GM19455 (cell line): ENCODE data around the gene TPPP2.
"Not testable (repeated sequence)": the region's sequence is repeated elsewhere in the genome, so short reads cannot be mapped to it uniquely, and the experiment has no call there.

Experiments
- ATAC-seq: cut with Tn5 transposase; IDR thresholded peaks from one replicate; pipeline ENCODE4 v1.9.1; 2021; ENCODE audit not compliant: unreplicated experiment

The TPPP2 gene

DNA sequence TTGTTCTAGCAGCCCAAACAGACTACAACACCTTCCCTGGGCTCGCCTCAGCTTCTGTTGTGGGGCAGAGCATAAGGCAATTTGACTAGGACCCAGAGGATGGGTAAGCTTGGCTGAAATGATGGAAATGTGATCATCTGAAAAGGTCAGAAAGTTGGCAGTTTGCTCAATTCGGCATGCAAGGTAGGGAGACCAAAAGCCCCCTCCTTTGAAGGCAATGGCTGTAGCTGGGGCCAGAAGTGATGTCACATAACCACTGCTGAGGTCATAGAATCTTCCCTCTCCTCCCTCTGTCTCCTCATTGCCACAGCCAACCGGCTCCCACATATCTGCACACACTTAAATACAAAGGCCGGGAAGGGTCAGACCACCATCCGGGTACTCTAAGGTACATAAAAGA, at the start of gene TPPP2:
Gene TPPP2 (plus strand): TSS at position 301 of the 400 bp plus-strand sequence. CDS start 365 bp downstream, outside the sequence.
- no peak for ATAC-seq

DNA sequence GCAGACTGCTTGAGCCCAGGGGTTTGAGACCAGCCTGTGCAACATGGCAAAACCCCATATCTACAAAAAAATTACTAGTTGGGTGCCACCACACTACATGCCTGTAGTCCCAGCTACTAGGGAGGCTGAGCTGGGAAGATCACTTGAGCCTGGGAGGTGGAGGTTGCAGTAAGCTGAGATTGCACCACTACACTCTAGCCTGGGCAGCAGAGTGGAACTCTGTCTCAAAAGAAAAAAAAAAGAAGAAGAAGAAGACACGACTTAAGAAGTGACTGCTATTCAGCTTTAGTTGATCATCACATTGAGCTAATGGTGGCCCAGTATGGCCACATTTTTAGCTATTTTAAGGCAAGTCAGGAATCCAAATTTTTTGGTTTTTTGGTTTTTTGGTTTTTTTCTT, 49.1 kb upstream of the TPPP2 start:
- no peak for ATAC-seq

DNA sequence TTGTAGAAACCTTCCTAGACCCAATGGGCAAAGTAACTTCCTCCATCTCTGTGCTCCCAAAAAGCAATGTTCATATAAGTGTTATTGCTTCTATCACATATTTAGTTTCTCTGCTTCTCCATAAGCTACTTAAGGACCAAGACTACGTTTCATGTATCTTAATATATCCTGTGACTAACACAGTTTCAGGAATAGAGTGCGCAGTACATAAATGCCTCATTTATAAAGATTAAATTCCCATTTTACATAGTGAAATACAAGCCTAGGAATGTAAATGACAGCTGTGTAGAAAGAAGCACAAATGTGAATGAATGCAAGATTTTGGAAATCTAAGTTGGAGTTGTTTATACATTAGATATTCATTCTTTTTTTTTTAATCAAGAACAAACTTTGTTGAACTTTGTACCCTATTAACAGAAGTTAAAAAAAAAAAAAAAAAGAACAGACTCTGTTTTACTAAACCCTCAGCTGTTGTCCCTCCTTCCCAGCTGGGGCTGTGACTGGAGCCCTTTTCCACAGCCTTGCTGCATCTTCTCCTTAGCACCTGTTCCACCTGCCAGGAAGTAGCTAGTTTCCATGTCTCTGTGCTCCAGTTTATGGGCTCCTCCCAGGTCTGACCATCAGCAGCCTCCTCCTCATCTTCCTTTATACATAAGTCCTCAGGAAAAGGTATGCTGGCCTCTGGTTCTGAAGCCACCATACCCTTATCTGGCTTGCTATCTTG, 47.2 kb upstream of the TPPP2 start:
- ATAC-seq = no peak

DNA sequence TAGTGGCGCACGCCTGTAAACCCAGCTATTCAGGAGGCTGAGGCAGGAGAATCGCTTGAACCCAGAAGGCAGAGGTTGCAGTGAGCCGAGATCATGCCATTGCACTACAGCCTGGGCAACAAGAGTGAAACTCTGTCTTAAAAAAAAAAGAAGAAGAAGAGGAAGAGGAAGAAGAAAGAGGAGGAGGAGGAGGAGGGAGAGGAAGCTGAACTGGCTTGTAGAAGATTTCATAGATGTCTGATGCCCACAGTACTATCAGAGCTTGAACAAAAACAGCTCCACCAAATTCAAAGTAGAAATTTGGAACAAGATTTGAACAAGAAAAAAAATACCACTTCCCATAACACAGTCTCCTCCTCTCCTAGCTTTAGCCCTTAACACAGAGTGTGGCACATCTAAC, 44.4 kb upstream of the TPPP2 start:
- ATAC-seq = not testable (repeated sequence)

DNA sequence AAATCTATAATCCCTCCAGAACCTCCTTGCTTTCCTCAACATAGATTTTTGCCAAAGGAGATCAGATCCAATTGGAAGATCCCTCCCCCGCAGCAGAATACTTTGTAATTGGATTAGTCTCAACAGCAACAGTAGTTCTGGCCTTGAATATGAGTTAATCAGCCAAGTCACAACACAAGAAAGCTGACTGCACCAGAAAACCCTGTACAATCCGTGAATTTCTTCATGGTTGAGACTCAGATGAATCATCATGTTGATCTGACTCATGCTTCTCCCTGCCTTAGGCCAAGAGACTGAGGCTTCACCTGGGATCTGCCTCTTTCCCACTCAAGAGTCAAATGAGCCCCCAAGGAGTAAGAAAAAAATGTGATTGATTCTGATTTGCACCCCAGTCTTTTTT, 43.2 kb upstream of the TPPP2 start:
- ATAC-seq = no peak

DNA sequence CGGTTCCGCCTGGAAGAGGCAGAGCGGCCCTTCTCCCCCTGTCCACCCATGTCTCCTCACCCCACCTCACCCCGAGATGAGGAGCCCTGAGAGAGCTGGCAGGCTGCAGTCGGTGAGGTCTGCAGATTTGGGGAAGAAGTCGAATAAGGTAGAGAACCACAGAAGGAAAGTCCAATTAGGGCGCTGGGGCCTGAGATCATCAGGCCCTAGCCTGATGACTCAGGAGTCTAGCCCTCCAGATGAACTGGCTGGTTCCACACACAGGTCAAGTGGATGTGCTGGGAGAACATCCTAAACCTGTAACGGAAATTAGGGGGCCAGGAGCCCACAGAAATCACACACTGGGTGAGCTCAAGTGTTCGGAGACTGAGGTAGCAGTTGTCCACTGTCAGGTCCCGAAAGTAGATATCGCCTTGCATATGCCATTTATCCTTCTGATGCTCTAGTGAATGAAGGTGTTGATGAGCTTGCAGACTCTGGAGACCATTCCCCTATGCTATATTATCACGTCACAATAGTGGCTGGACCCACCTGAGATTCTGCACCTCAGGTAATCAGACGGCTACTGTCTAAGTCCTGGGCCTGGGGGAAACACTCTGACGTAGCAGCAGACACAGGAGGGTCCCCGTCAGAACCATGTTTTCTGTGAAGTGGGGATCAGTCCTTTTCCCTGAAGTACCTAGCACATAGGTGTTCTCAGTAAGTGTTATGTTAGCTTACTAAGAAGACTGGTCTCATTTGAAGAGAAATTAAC, 41.1 kb upstream of the TPPP2 start:
- ATAC-seq = no peak

DNA sequence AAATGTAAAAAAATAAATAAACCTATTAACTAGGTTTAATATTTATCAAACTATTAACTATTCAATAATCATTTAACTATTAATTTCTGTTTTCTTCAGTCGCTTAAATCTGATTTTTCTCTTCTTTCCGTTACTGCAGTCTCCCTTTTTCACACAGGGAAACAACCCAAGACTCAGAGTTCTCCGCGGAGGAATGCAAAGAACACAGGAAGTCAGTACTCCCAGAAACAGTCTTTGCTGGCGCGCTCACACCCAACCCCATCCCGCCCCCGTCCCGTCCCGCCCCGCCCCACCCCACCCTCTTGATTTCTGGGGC, 40.6 kb upstream of the TPPP2 start:
- no peak for ATAC-seq

DNA sequence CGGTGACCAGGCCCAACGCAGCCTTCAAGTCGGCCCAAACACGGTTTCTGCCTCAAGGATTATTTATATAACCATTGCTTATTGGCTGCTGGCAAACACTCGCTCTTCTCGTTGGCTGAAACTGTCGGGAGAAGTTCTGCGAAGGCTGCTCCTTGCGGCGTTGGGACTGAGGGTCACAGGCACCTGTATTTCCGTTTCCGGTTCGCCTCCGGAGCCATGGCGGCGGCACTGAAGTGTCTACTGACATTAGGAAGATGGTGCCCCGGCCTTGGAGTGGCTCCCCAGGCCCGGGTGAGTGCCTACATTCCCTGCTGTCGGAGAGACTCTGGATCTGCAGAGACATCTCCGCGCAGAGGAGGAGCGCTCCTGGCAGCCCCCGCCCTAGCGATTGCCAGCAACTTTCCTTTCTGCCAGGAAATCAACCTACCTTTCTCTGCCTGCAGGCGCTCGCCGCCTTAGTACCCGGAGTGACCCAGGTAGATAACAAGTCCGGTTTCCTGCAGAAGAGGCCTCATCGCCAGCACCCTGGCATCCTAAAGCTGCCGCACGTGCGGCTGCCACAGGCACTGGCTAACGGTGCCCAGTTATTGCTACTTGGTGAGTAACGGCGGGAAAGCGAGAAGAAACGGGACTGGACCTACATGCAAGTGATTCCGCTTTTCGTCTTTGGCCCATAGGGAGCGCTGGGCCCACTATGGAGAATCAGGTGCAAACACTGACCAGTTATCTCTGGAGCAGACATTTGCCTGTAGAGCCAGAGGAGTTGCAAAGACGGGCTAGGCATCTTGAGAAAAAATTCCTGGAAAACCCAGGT, 40.0 kb upstream of the TPPP2 start, which contains the start of gene METTL17:
Gene METTL17 (plus strand): TSS at position 194 of the 814 bp plus-strand sequence. CDS start 23 bp downstream, at position 217.
- peak; percentile 95 for ATAC-seq

DNA sequence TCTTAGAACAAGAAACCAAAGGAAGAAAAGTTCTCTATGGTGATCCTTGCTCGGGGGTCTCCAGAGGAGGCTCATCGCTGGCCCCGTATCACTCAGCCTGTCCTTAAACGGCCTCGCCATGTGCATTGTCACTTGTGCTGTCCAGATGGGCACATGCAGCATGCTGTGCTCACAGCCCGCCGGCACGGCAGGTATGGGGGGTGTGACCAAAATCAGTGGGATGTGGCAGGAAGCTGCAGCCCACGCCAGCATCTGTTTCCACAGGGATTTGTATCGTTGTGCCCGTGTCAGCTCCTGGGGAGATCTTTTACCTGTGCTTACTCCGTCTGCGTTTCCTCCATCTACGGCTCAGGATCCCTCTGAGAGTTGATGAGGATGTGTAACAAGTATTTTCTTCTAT, 33.5 kb upstream of the TPPP2 start:
- no peak for ATAC-seq

DNA sequence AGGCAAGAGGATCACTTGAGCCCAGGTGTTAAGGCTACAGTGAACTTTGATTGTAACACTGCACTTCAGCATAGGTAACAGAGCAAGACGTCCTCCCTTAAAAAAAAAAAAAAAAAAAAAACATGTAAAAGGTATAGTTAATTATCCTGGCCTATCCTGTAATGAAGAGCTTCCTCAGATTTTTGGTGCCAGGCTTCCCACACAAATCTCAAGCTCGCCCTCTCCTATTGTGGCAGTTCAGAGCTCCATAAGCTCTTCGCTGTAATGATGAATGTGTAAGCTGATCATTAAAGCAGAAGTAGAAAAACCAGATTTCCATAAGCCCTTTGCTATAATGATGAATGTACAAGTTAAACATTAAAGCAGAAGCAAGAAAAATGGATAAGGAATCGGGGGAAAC, 32.9 kb upstream of the TPPP2 start:
- no peak for ATAC-seq

DNA sequence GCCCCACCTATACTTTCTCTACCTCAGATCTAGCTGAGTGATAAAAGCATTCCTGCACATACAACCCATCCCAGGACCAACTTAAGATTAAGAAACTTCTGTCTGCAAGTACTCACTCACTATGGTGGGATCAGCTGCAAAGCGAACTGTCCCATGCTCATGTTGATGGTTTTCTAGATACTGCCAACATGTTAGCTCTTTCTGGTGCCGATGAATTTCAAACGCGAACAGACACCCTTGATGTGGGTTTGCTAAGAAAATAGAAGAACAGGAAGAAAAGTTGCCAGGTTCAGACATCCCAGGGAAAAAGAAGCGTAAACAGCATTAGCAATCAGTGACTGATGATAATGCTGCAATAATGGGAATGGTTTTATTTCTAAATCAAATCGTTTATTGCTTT, 32.5 kb upstream of the TPPP2 start:
- no peak for ATAC-seq

DNA sequence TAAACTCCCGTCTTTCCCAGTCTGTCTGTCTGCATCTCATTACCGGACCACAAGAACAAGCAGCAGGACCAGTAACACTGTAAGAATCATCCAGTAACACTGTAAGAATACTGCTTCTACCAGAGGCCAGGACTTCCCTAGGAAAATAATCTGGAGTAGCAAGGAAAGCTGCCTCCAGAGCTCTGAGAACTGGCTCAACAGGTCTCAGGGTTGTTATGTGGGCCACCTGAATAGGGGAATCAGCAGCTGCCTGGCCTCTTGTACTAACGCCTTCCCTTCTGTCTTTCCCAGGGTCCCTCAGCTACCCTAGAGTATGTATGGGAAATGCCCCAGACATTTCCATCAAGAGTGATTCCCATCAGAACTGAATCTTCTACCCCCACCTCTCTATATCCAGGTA, 31.9 kb upstream of the TPPP2 start:
- ATAC-seq = no peak

DNA sequence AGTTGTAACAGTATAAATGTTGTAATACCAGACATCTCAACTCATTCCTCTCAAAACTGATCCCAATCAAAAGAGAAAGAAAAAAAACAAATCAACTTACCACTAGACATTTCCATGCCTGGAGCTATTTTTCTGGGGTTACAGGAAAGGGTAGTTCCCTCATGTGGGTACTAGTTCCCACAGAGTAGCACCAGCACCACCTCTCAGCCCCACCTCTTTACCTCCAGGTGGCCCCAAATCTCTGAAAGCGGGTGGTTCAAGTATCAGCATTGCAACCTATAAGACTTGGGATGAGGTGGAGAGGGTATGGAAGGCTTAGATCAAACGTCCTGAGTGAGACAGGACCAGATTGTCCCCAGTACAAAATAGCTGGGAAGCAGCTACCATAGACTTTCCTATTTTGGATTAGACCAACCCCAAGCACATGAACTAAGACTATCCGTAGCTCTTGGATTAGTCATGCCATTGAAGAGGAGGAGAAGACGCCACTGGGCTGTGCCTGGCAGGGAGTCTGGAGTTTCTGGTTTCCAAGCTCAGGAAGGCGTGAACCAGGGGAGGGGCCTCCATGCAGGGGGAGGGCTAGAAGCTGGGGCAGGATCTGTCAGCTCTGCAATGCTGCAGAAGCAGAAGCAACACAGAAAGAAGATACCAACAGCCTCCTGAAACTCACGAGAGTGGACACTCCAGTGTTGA, 31.2 kb upstream of the TPPP2 start, which contains the start of gene SLC39A2:
Gene SLC39A2 (plus strand): TSS at position 620 of the 693 bp plus-strand sequence. CDS start 154 bp downstream, outside the sequence.
- ATAC-seq = no peak

DNA sequence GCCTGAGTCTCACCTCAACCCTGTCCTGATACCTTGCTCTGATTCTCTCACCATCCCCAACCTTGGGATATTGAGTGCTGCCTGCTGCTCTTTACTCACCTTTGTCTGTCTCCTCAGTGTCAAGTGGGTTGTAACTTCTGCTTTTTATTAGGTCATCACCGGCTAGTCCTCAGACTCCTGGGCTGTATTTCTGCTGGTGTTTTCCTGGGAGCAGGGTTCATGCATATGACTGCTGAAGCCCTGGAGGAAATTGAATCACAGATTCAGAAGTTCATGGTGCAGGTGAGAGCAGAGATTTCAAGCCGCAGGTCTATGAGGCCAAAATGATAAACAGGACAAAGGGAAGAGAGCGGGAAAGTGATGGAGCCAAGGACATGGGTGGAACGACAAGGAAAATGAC, 30.4 kb upstream of the TPPP2 start:
- no peak for ATAC-seq

DNA sequence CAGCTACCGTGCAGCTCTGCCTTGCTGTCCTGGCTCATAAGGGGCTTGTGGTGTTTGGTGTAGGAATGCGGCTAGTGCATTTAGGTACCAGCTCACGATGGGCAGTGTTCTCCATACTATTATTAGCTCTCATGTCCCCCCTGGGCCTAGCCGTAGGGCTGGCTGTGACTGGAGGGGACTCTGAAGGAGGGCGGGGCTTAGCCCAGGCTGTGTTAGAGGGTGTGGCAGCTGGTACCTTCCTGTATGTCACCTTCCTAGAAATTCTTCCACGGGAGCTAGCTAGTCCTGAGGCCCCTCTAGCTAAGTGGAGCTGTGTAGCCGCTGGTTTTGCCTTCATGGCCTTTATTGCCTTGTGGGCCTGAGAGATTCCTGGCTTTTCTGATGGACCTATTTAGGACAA, 28.8 kb upstream of the TPPP2 start:
- ATAC-seq = no peak

DNA sequence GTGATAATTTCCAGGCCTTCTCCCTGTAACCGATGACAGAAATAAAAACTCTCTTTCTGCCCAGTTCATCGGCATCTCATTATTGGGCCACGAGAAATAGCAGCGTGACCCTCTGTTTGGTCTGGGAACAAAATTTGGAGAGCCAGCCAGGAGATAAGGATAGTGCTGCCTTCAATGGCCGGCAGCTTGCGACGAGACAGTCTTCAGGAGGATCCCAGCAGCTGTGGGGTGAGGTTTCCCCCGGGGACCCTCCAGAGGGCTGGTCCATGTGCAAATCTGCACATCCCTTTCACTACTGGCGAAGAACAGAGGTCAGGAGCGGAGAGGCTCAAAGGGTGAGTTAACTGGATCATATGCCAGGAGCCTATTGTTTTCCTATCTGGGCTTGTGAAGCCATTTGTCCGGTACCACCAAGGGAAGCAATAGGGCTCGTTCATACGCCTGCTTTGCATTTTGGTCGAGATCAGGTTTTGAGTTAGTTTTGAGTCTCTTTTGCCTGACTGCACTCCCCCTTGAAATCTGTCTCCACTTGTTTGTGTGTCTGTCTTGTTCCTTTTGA, 26.1 kb upstream of the TPPP2 start:
- no peak for ATAC-seq

DNA sequence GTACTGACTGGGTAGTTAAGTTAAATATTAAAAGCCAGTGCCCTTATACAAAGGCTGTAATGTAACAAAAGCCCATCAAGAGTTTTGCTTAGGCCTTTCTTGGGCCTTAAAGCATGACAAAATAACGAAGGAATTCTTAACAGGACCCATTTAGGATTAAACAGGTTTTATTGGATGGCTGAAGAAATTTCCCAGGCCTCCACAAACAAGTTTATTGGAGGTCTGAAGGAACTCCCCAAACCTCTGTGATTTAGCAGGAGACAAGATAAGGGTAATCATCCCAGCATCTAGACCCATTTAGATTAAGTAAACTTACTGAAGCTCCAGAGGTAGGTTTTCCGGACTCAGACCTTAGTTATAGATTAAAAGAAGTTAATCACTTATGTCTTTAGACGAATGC, 20.3 kb upstream of the TPPP2 start:
- ATAC-seq = not testable (repeated sequence)

DNA sequence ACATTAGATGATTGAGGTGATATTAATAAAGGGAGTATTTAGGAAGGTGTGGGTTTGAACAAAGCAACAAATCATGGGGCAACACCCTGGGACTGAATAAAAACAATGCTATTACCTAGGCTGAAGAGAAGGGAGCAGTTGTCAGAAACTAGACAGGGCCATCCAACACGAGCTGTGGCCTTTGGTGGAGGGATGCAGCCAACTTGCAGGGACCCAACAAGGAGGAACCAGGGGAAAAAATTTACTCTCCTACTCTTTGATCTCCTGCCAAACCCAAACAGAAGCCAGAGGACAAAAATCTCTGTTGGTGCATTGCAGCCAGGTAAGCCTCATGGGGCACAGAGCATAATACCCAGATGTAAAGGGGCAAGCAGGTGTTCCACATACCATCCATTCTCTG, 18.9 kb upstream of the TPPP2 start:
- ATAC-seq = no peak

DNA sequence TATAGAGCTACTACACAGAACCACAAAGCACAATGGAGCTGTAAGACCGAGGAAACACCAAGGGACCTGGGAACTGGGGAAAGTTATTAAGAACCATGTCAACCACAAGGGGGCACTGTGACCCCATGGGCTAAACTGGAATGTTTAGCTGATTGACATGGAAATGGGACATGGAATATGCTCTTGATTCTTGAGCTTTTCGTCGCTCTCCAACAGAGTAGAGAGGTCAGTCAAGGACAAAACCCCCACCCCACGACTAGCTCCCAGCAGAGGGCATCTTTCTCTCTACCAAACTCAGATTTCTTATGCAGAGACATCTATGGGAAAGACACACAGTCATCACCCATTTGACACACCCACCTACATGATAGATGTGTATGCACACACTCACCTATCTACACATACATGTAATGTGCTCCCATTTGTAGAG, 15.2 kb upstream of the TPPP2 start:
- no peak for ATAC-seq

DNA sequence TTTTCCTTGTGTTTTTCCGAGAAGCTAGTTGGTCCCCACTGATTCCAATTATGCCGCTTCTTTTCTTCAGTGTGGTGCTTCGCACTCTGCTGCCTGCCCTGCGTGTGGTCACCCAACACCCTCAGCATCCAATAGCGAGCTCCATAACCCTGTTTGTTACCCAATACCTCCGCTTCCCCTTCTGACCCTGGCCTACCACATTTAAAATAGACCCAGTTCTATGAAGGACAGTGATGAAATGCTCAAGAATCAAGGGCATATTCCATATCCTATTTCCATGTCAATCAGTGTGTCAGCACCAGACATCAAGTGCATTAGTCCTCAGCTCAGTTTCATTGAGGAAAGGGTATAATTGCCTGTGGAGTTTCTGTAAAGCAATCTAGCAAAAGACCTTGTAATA, 14.7 kb upstream of the TPPP2 start:
- no peak for ATAC-seq
